DMS153 treated with DMSO at 0.1 percent for 48 hours (cell line): Measurements from ENCODE around the gene MS4A13.
"Not testable (repeated sequence)": the region's sequence is repeated elsewhere in the genome, so short reads cannot be mapped to it uniquely, and the experiment has no call there.

Source experiments
- DNase-seq: peaks from one replicate; lab custom pipeline; 2025; ENCODE audit not compliant: unreplicated experiment; lab: John Stamatoyannopoulos, UW

MS4A13 gene

GRCh38 chr11:60515144-60515855 lies at the start of gene MS4A13:
TSS of gene MS4A13 (plus strand) at chr11:60515392. CDS start at chr11:60518084, 2,692 bp downstream.
- no peak for DNase-seq

- DNase-seq, result no peak
Measured at GRCh38 chr11:60468829-60469228, 46.4 kb upstream of the MS4A13 start.

GRCh38 chr11:60469723-60470122 lies 45.5 kb upstream of the MS4A13 start:
- DNase-seq, result no peak

- DNase-seq, result no peak
Measured at GRCh38 chr11:60477035-60477445, 38.2 kb upstream of the MS4A13 start.

- no peak for DNase-seq
Measured at GRCh38 chr11:60482361-60482760, 32.8 kb upstream of the MS4A13 start.

GRCh38 chr11:60485987-60486386 lies 29.2 kb upstream of the MS4A13 start:
- no peak for DNase-seq

- no peak for DNase-seq
Measured at GRCh38 chr11:60492488-60493009, 22.6 kb upstream of the MS4A13 start, which contains the start of gene MS4A12. TSS of gene MS4A12 (plus strand) at chr11:60492778. CDS start at chr11:60497319, 4,541 bp downstream.

GRCh38 chr11:60493454-60493853 lies 21.7 kb upstream of the MS4A13 start:
- no peak for DNase-seq

GRCh38 chr11:60498399-60498798 lies 16.8 kb upstream of the MS4A13 start:
- DNase-seq, result no peak

- no peak for DNase-seq
Measured at GRCh38 chr11:60498853-60499252, 16.3 kb upstream of the MS4A13 start.

GRCh38 chr11:60500276-60500910 lies 14.8 kb upstream of the MS4A13 start:
- no peak for DNase-seq

- DNase-seq, result no peak
Measured at GRCh38 chr11:60502221-60502775, 12.9 kb upstream of the MS4A13 start.

- no peak for DNase-seq
Measured at GRCh38 chr11:60504219-60504905, 10.8 kb upstream of the MS4A13 start.

- DNase-seq, result not testable (repeated sequence)
Measured at GRCh38 chr11:60509609-60510008, 5.6 kb upstream of the MS4A13 start.

GRCh38 chr11:60510209-60510608 lies 5.0 kb upstream of the MS4A13 start:
- not testable (repeated sequence) for DNase-seq

- DNase-seq, result no peak
Measured at GRCh38 chr11:60511393-60511792, 3.8 kb upstream of the MS4A13 start.

GRCh38 chr11:60512651-60513225 lies 2.5 kb upstream of the MS4A13 start:
- no peak for DNase-seq

- no peak for DNase-seq
Measured at GRCh38 chr11:60513496-60514460, 1.4 kb upstream of the MS4A13 start.

- DNase-seq, result no peak
Measured at GRCh38 chr11:60528465-60528864, 13.3 kb downstream of the MS4A13 start.

GRCh38 chr11:60528934-60529333 lies 13.7 kb downstream of the MS4A13 start:
- DNase-seq, result no peak
